Subcutaneous abdominal adipose tissue (tissue), 5 donors: Measurements from ENCODE around the gene EN2.

Experiments
- H3K27ac ChIP-seq: one replicate; pipeline ENCODE4 v1.7.0; 2013; ENCODE audit warnings: low read depth, mild to moderate bottlenecking, inconsistent platforms, low read length, moderate library complexity
- H3K27me3 ChIP-seq, 5 donors: one replicate each; pipeline ENCODE4 v1.7.0; 2013; ENCODE audit warnings: low read length in 5 of 5, inconsistent platforms in 1 of 5; ENCODE audit not compliant: control insufficient read depth in 5 of 5, insufficient read depth in 4 of 5
- H3K36me3 ChIP-seq, 5 donors: one replicate each; pipeline ENCODE4 v1.7.0; 2013; ENCODE audit warnings: low read length in 5 of 5; ENCODE audit not compliant: control insufficient read depth in 5 of 5, insufficient read depth in 5 of 5
- H3K4me1 ChIP-seq, 5 donors: one replicate each; pipeline ENCODE4 v1.7.0; 2013; ENCODE audit warnings: low read length in 5 of 5, mild to moderate bottlenecking in 3 of 5, moderate library complexity in 1 of 5; ENCODE audit not compliant: control insufficient read depth in 5 of 5, insufficient read depth in 5 of 5
- H3K4me3 ChIP-seq, 5 donors: one replicate each; pipeline ENCODE4 v1.7.0; 2013; ENCODE audit warnings: low read length in 5 of 5, low read depth in 1 of 5
- H3K9ac ChIP-seq, 5 donors: one replicate each; pipeline ENCODE4 v1.7.0; 2013; ENCODE audit warnings: low read length in 5 of 5, mild to moderate bottlenecking in 4 of 5, moderate library complexity in 3 of 5
- H3K9me3 ChIP-seq, 5 donors: one replicate each; pipeline ENCODE4 v1.7.0; 2013; ENCODE audit warnings: low read length in 5 of 5; ENCODE audit not compliant: control insufficient read depth in 5 of 5
- donor health status: healthy.
- donor health status: healthy.
- donor health status: healthy.
- donor health status: healthy.
- donor health status: healthy.

The EN2 gene

DNA sequence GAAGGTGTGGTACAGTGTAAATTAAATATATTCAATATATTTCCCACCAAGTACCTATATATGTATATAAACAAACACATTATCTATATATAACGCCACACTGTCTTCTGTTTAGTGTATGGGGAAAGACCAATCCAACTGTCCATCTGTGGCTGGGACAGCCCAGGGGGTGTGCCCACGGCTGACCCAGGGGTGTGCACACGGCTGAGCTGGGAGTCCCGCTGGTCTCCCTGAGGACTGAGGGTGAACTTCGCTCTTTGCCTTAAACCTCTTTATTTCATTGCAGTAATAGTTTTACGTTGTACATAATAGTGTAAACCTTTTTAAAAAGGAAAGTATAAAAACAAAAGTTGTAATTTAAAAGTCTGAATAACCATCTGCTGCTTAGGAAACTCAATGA, 6.3 kb downstream of the EN2 start:
- Histone ChIP-seq H3K9me3 (no peaks in the 10 kb centered on the region), H3K9ac (no peak overlapping the region), H3K4me1 (peaks cover 0 to 26% (median 24%) of the 10 kb centered on the region in 5 donors), H3K27me3 (peaks cover 58 to 96% (median 90%) of the 10 kb centered on the region in 5 donors), H3K27ac (no peak overlapping the region), H3K4me3 (no peak overlapping the region), H3K36me3 (no peaks in the 10 kb centered on the region)

DNA sequence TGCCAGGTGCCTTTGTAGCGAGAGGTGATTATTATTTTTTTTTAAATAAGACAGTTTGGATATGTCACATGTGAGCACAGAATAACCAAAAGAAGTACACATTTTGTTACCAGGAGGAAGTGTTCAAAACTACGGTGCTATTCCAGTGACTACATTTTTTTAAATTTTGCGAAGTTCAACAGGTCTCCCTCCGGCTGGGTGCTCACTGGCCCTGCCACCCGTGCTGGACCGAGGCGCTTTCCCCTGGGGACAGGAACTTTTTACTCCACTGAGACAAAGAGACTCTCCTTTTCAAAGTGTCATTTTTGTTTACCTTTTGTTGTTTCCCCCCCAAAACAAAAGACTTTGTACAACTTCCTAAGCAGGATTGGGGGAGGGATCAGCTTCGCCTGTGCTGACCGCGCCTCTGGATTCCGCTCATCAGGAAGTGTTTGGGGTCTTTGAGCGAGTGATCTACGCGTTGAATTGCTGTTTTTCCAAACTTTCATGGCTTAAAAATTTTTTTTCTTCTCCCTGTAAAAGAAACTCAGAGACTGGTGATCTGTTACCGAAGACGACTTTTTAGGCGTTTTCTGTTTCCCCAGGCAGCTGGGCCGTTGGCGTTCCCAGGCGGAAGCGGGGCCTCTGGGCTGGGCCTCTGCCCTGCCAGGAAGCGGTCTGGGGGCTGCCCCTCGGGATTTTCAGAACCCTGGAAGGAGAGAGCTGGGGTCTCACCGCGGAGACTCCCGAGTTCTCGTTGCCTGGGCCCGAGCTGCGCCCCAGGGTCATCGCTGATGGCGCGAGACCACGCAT, 7.2 kb downstream of the EN2 start:
- H3K27me3 ChIP-seq, result peaks cover 57 to 96% (median 90%) of the 10 kb centered on the region in 5 donors

DNA sequence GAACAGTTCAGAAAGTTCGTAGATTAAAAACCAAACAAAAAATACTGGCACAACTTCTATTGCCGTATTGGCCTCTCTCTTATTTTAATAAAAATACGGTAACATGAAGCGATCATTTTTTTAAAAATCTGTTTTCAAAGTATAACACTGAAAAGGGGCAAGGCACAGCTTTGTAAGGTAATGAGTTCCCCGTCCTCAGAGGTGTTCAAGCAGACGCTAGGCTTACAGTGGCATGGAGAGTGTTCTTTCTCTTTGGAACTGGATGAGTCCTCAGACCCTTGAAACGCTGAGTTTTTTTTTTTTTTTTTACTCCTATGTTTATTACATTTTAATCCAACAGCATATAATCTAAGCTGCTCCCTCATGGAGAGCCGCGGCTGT, 7.8 kb downstream of the EN2 start:
- Histone ChIP-seq H3K4me3 (no peak overlapping the region), H3K9me3 (no peaks in the 10 kb centered on the region), H3K27me3 (peaks cover 56 to 95% (median 91%) of the 10 kb centered on the region in 5 donors), H3K4me1 (peaks cover 0 to 21% (median 20%) of the 10 kb centered on the region in 5 donors), H3K27ac (no peak overlapping the region), H3K36me3 (no peaks in the 10 kb centered on the region), H3K9ac (no peak overlapping the region)

More for the DNA sequence above, 7.2 kb downstream of the EN2 start:
- H3K4me1 ChIP-seq, result peaks cover 0 to 21% (median 20%) of the 10 kb centered on the region in 5 donors
- H3K9me3 ChIP-seq, result no peaks in the 10 kb centered on the region
- no peak overlapping the region for H3K27ac ChIP-seq
- no peaks in the 10 kb centered on the region for H3K36me3 ChIP-seq
- no peak overlapping the region for H3K9ac ChIP-seq
- H3K4me3 ChIP-seq, result no peak overlapping the region

DNA sequence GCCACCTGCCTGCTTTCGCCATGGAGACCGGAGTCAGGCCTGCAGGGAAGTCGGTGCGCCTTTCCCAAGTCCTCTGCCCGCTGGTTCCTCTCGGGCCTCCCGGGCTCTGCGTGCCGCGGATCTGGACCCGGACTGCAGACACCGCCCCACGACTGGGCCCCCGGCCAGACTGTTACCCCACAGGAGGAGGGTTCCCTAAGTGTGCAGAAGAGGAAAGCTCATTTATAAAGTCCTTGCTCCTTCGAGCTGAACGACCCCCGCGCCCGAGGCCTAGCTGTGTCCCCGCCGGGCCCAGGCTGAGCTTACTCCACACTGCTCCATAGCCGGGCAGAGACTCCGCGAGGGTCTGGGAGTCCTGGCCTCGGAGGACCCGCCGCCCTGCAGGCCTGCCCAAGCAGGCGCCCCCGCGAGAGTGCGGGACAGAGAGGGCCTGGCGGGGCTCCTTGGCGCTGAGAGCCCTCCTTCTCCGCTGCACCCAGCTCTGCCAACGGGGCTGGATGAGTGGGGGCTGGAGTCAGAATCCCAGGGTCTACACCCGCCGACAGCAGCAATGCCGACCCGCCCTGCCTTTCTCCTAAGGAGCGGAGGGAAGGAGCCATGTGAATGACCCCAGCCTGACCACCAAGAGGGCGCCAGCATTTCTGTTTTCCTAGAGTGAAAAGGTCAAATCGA, 8.3 kb downstream of the EN2 start:
- Histone ChIP-seq H3K9me3 (no peaks in the 10 kb centered on the region), H3K36me3 (no peaks in the 10 kb centered on the region), H3K9ac (no peak overlapping the region), H3K4me1 (peaks cover 0 to 21% (median 20%) of the 10 kb centered on the region in 5 donors), H3K27ac (no peak overlapping the region), H3K27me3 (peaks cover 56 to 95% (median 91%) of the 10 kb centered on the region in 5 donors), H3K4me3 (no peak overlapping the region)

DNA sequence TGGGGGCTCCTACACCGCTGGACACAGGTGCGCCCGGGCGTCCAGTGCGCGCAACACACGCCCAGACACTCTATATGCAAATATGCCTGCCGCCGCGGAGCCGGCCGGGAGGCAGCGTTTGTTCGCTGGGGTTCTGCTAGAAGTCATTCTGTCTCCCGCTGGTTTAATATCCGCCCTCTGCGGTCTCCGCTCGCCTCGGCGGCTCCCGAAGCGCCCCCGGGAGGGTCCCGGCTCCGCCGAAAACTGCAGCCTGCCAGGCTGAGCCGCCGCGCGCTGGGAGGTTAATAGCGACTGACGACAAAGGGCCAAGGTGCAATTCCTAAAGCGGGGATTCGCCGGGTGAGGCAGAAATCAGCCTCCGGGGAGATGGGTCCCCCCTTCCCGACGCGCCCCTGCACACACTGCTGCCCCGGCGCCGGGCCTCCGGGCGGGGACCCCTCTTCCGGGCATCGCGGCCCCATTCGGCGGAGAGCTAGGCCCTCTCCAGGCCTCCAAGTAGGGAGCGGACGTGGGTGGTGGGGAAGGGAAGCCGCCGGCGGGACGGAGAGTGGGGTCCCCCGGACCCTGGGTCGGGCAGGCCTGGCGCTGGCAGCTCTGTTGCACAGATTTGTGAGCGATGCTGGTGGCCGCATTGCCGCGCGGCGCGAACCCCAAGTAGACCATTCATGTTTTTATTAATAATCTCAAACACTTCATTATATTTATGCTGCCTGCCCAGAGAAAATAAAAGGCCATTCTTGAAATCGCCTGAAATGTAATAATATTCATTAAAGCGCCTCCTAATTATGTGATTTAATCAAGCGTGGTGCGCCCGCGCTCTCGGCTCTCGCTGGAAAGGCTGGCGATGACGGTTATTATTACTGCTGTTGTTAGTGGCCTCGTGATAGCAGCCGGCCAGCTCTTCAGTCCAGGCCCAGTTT, 9.1 kb downstream of the EN2 start:
- Histone ChIP-seq H3K27ac (no peak overlapping the region), H3K9me3 (no peaks in the 10 kb centered on the region), H3K4me3 (no peak overlapping the region), H3K9ac (no peak overlapping the region), H3K27me3 (peaks cover 60 to 95% (median 91%) of the 10 kb centered on the region in 5 donors), H3K4me1 (peaks cover 0 to 21% (median 20%) of the 10 kb centered on the region in 5 donors), H3K36me3 (no peaks in the 10 kb centered on the region)

DNA sequence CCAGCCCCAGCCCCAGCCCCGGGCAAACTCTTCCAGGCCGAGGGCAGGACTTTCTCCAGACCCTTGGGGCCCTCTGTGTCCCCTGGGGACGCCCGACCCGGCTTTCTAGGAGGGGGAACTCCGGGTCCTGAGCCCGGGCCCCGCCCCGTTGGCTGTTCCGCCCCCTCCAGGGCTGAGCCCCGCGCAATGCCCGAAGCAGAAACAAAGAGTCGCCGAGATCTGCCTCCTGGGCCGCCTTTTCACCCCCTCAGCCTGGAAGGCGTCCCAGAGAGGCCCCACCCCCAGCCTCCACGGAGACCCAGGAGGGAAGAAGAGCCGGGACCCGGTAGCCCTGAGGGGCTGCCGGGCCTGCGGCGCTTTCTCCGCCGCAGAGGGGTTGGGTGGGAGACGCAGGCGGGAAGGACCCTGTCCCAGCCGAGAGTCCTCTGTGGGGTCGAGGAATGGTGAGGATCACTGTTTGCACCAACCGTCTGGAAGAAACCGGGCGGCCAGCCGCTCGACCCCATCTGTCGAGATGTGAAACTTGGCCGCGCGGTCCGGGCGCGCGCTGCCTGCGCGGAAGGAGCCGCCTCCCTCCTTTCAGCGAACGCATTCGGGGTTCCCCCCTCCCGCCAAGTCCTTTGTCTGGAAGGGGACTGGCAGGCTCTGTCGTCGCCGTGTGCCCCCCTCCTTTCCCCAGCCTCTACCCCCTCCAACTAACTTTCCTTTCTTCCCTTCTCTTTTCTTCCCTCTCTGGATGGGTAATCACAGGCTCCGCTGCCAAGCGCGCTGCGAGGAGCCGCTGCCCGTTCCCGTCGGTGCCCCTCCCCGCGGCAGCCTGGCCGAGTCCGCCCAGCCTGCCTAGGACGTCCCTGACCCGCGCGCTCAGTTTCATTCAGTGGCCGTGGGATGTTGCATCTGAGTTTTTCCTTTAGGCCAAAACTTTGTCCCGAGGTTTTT, 10.2 kb downstream of the EN2 start:
- H3K4me1 ChIP-seq, result peaks cover 0 to 24% (median 20%) of the 10 kb centered on the region in 5 donors
- H3K27ac ChIP-seq, result no peak overlapping the region
- H3K9ac ChIP-seq, result no peak overlapping the region
- H3K27me3 ChIP-seq, result peaks cover 62 to 97% (median 92%) of the 10 kb centered on the region in 5 donors
- H3K4me3 ChIP-seq, result peak overlapping the region in 1 of 5 donors; percentile 35
- H3K36me3 ChIP-seq, result no peaks in the 10 kb centered on the region
- no peaks in the 10 kb centered on the region for H3K9me3 ChIP-seq

DNA sequence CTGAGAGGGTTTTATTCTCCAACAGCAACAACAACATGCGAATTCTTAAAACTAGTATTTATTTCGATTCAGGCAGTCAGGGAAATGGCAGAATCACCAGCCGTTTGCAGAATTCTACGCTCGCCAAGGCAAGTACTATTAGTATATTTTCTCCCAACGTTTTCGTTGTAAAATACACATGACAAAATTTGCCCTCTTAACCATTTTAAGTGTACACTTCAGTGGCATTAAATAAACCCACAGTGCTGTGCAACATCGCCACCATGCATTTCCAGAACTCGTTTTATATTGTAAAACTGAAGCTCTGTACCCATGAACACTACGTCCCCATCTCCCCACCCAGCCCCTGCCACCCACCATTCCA, 10.8 kb downstream of the EN2 start:
- H3K9me3 ChIP-seq, result no peaks in the 10 kb centered on the region
- H3K9ac ChIP-seq, result no peak overlapping the region
- H3K27ac ChIP-seq, result no peak overlapping the region
- peaks cover 0 to 25% (median 20%) of the 10 kb centered on the region in 5 donors for H3K4me1 ChIP-seq
- peaks cover 62 to 96% (median 92%) of the 10 kb centered on the region in 5 donors for H3K27me3 ChIP-seq
- no peak overlapping the region for H3K4me3 ChIP-seq
- no peaks in the 10 kb centered on the region for H3K36me3 ChIP-seq

DNA sequence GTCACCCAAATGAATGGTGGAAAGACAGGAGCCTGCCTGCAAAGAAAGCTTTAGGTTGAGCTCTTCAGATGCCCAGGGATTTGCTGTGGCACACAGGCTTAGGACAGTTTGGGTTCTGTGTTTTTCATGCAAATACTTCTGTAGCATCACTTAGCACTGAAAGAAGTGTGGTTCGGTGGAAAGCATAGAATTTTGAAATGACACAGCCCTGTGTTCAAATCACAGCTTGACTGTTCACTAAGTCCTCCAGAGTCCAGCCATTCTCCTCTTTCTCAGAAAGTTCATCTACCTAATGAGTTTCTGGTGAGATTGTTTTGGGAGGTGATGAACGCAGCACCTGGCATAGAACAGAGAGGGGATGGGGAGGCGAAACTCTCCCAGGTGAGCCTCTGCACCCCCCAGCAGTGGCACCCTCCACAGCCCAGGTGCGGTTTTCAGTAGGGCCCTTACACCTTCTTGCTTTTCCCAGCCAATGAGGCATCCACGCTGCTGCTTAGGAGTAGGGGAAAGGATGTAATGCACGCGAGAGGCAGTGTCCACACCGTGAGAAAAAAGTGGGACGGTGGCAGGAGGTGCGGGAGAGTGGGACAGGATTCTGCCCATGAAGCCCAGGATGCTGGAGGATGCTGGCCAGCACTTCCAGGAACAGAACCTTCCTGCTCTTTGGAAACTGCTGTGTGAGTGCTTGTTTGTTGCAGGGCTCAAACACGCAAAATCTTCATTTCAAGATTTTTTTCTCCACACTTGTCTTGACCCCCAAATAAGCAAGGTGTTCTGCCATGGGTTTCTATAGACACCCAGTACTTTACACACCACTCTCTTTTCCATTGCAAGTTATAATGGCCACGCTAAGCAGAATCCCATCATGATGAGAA, 11.6 kb downstream of the EN2 start:
- Histone ChIP-seq H3K27me3 (peaks cover 67 to 97% (median 95%) of the 10 kb centered on the region in 5 donors), H3K27ac (no peak overlapping the region), H3K36me3 (no peaks in the 10 kb centered on the region), H3K4me3 (no peak overlapping the region), H3K9ac (no peak overlapping the region), H3K4me1 (peaks cover 0 to 25% (median 20%) of the 10 kb centered on the region in 5 donors), H3K9me3 (no peaks in the 10 kb centered on the region)
